Measurements from ENCODE around the gene OR1J1.

DNA sequence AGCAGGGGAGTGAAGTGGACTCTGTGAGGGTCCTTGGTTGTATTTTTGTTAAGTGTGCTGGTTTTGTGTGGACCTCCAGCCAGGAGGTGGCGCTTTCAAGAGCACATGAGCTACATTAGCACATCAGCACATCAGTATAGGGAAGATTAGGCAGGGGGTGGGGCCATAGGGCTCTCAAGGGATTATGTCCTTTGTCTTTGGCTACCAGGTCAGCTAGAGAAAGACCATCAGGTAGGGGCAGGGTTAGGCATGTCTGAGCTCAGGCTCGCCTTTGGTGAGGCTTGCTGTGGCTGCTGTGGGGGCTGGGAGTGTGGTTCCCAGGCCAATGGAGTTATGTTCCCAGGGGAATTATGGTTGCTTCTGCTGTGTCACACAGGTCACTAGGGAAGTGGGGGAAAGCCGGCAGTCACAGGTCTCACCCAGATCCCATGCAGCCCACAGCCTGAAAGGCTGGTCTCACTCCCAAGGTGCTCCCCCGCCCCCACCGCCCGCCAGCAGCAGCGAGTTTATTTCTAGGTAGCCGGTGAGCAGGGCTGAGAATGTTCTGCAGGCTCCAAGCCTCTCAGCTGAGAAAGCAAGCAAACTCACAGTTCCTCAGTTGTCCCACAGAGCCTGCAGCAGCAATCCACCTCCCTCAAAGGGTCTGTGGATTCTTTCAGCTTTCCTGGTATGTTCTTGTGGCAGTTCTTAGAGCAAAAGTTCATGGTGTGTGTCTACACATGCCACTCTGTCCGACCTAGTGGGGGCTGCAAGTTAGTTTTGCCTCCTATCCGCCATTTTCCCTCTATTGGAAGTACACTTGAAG, 13.7 kb downstream of the OR1J1 start:
- no peak for TF ChIP-seq CTCF (IDR thresholded peaks at IDR 0.05)
- no peak for TF ChIP-seq POLR2A (IDR thresholded peaks at IDR 0.05)

All from uterus (tissue), 2 donors.